ENCODE results near the gene ASB3.
"Not testable (repeated sequence)": the region's sequence is repeated elsewhere in the genome, so short reads cannot be mapped to it uniquely, and the experiment has no call there.

GRCh38 chr2:53667130-53667529 lies 119.6 kb downstream of the ASB3 start:
- TF ChIP-seq CTCF (IDR thresholded peaks at IDR 0.05; ENCODE audit: poor library complexity, severe bottlenecking); EZH2 (IDR thresholded peaks at IDR 0.05; ENCODE audit: borderline replicate concordance, insufficient read depth, low read length, poor library complexity, severe bottlenecking); REST (IDR thresholded peaks at IDR 0.05; ENCODE audit: borderline replicate concordance); TAF1 (IDR thresholded peaks at IDR 0.05; ENCODE audit: low read depth); POLR2AphosphoS5 (IDR thresholded peaks at IDR 0.05); EP300 (conservative IDR thresholded peaks at IDR 0.05; ENCODE audit: poor library complexity, severe bottlenecking); SMC3 (conservative IDR thresholded peaks at IDR 0.05; ENCODE audit: poor library complexity): not testable (repeated sequence)

Measured in neural cell (in vitro differentiated cells).